OCI-LY7 (cell line): Measurements from ENCODE around the gene DVL1. TPM values are rescaled to one million over a fixed set of nuclear protein-coding genes. Genes with fewer than 3 reads are reported as not detected.

Source experiments
- BruUV-seq: library from RNA; stranded (reverse); fragments of 400-500 nt; replicated peaks from 2 replicates; lab custom pipeline; 2021; lab: Mats Ljungman, UMichigan
- CTCF ChIA-PET: fragments of 300-600 bp; sonication (Branson Sonifier 250); formaldehyde crosslinking; loops from one replicate; lab custom pipeline; 2022; ENCODE audit warnings: antibody characterized with exemption; ENCODE audit not compliant: unreplicated experiment; lab: Charles Lee
- POLR2A ChIA-PET: fragments of 300-600 bp; sonication (Branson Sonifier 250); formaldehyde crosslinking; loops from one replicate; lab custom pipeline; 2022; ENCODE audit warnings: antibody characterized with exemption; lab: Charles Lee
- DNase-seq: peaks from one replicate; pipeline ENCODE4 v3.0.0-alpha.2; 2015; ENCODE audit warnings: low spot score
- H2AFZ ChIP-seq: fragments of 200-600 bp; sonication (generic), shearing (Covaris generic); 2 replicates; pipeline ENCODE4 v1.6.1; 2014; ENCODE audit warnings: mild to moderate bottlenecking, antibody characterized with exemption, low read length, moderate library complexity
- H3K27ac ChIP-seq: fragments of 200-600 bp; sonication (generic); 2 replicates; pipeline ENCODE4 v1.5.1; 2014; ENCODE audit warnings: mixed run types, low read depth, mild to moderate bottlenecking, moderate library complexity, low read length, inconsistent platforms; ENCODE audit not compliant: poor library complexity, severe bottlenecking
- H3K36me3 ChIP-seq: fragments of 200-600 bp; sonication (generic); 2 replicates; pipeline ENCODE4 v1.6.1; 2014; ENCODE audit warnings: mild to moderate bottlenecking, antibody characterized with exemption, low read length, moderate library complexity, mixed read lengths; ENCODE audit not compliant: insufficient read depth
- H3K4me1 ChIP-seq: fragments of 200-600 bp; sonication (generic); 2 replicates; pipeline ENCODE4 v1.5.1; 2014; ENCODE audit warnings: mild to moderate bottlenecking, low read length; ENCODE audit not compliant: insufficient read depth, poor library complexity, severe bottlenecking
- H3K4me2 ChIP-seq: fragments of 200-600 bp; sonication (generic); 2 replicates; pipeline ENCODE4 v1.6.1; 2014; ENCODE audit warnings: mild to moderate bottlenecking, low read length
- H3K4me3 ChIP-seq: fragments of 200-600 bp; sonication (generic); 2 replicates; pipeline ENCODE4 v1.5.1; 2014; ENCODE audit warnings: mild to moderate bottlenecking, low read depth, low read length; ENCODE audit not compliant: poor library complexity, severe bottlenecking
- H3K79me2 ChIP-seq: fragments of 200-600 bp; sonication (generic); 2 replicates; pipeline ENCODE4 v1.6.1; 2016; ENCODE audit warnings: low read depth, mild to moderate bottlenecking, low read length, moderate library complexity, mixed read lengths; ENCODE audit not compliant: insufficient read depth
- H3K9me2 ChIP-seq: fragments of 200-600 bp; sonication (generic); 2 replicates; pipeline ENCODE4 v1.6.1; 2016; ENCODE audit warnings: mild to moderate bottlenecking, low read length, mixed read lengths; ENCODE audit not compliant: insufficient read depth
- H3K9me3 ChIP-seq: fragments of 200-600 bp; sonication (generic); 2 replicates; pipeline ENCODE4 v1.6.1; 2014; ENCODE audit warnings: mild to moderate bottlenecking, mixed run types, low read length, mixed read lengths
- H4K20me1 ChIP-seq: fragments of 200-600 bp; sonication (generic); 2 replicates; pipeline ENCODE4 v1.6.1; 2014; ENCODE audit warnings: mild to moderate bottlenecking, antibody characterized with exemption, low read length, moderate library complexity, mixed read lengths; ENCODE audit not compliant: insufficient read depth
- CTCF ChIP-seq: fragments of 200-600 bp; sonication (generic); conservative IDR thresholded peaks from 2 replicates; pipeline ENCODE4 v1.5.1; 2014; ENCODE audit warnings: mild to moderate bottlenecking, antibody characterized with exemption, low read length, moderate library complexity, mixed read lengths
- EZH2phosphoT487 ChIP-seq: fragments of 200-600 bp; sonication (generic); IDR thresholded peaks from 2 replicates; pipeline ENCODE4 v1.6.1; 2018; ENCODE audit warnings: low read depth, borderline replicate concordance, mild to moderate bottlenecking, mixed run types, antibody characterized with exemption, low read length, moderate library complexity, mixed read lengths
- intact Hi-C: fragments of 100-400 bp; cut with micrococcal nuclease; formaldehyde crosslinking; loops from one replicate; pipeline ENCODE4 v1.10.0; 2022; ENCODE audit not compliant: unreplicated experiment
- total RNA-seq, 2 experiments: library from RNA; depleted of rRNA in 1 of 2; stranded (reverse); fragments of >200 nt in 1 of 2; shearing (Covaris generic) in 1 of 2; gene quantifications; 2 replicates each; pipeline ENCODE4 v1.2.3, GENCODE V29; 2014 to 2022

Gene DVL1
- total RNA-seq, 2 experiments from 2014 or later = 27.8 to 47.1 TPM

- Histone ChIP-seq H3K27ac (no peak overlapping the region), H4K20me1 (no peaks in the 10 kb centered on the region), H3K9me3 (no peaks in the 10 kb centered on the region), H3K9me2 (no peaks in the 10 kb centered on the region), H3K4me2 (no peak overlapping the region), H3K79me2 (no peaks in the 10 kb centered on the region), H2AFZ (no peak overlapping the region), H3K4me3 (no peak overlapping the region), H3K4me1 (no peaks in the 10 kb centered on the region), H3K36me3 (peaks cover 19% of the 10 kb centered on the region; the same call in 1 of the 2 replicates)
- no peak for DNase-seq
- BruUV-seq = no TSS peak
- intact Hi-C loops = no loop called here
- TF ChIP-seq EZH2phosphoT487 (no peak), CTCF (no peak)
- POLR2A ChIA-PET = interaction anchor here (0.6 kb wide), 1 partner anchor 64 kb away, joined by 4 read pairs; no protein-coding TSS in a partner anchor
- CTCF ChIA-PET = no interaction called here
These were observed 17.0 kb downstream of the DVL1 start for GRCh38 chr1:1332031-1332755.

- H3K9me2 ChIP-seq = no peaks in the 10 kb centered on the region
- peaks cover 5% of the 10 kb centered on the region for H3K4me1 ChIP-seq
- H3K79me2 ChIP-seq = no peaks in the 10 kb centered on the region
- H3K4me3 ChIP-seq = no peak within 1 kb of the TSS
- no peak for TF ChIP-seq EZH2phosphoT487
- TF ChIP-seq CTCF = no peak
- ChIA-PET CTCF (no interaction called here), POLR2A (interaction anchor here (0.6 kb wide), 1 partner anchor 64 kb away, joined by 4 read pairs; no protein-coding TSS in a partner anchor)
- H3K9me3 ChIP-seq = no peaks in the 10 kb centered on the region
- no peak within 1 kb of the TSS for H2AFZ ChIP-seq
- no peak within 1 kb of the TSS for H3K27ac ChIP-seq
- no peak within 1 kb of the TSS for H3K4me2 ChIP-seq
- BruUV-seq = no TSS peak
- DNase-seq = no peak
- intact Hi-C loops = no loop called here
- no peaks in the 10 kb centered on the region for H4K20me1 ChIP-seq
- peaks cover 24% of the 10 kb centered on the region; the same call in 1 of the 2 replicates for H3K36me3 ChIP-seq
These were observed 17.9 kb downstream of the DVL1 start, which contains the start of gene TAS1R3 for GRCh38 chr1:1331068-1331965. TAS1R3 (plus strand) TSS chr1:1331280; CDS start chr1:1331346, 66 bp downstream.
